ENCODE data around the gene TCEAL8.
"Not testable (repeated sequence)": the region's sequence is repeated elsewhere in the genome, so short reads cannot be mapped to it uniquely, and the experiment has no call there.

The TCEAL8 gene

GRCh38 chrX:103254921-103255493 is at the start of gene TCEAL8:
TSS of gene TCEAL8 (minus strand) at chrX:103255155. CDS start at chrX:103253979, 1,176 bp downstream.
- peak; percentile 19 for DNase-seq (ENCODE audit: low read depth)

GRCh38 chrX:103304705-103305104 is 49.8 kb upstream of the TCEAL8 start:
- no peak for DNase-seq (ENCODE audit: low read depth)

- DNase-seq (ENCODE audit: low read depth): no peak
These were observed 38.2 kb upstream of the TCEAL8 start for GRCh38 chrX:103293118-103293517.

GRCh38 chrX:103279624-103280023 is 24.7 kb upstream of the TCEAL8 start:
- no peak for DNase-seq (ENCODE audit: low read depth)

GRCh38 chrX:103276581-103277002 is 21.6 kb upstream of the TCEAL8 start, which contains the start of gene TCEAL5:
TSS of gene TCEAL5 (minus strand) at chrX:103276750. CDS start at chrX:103274563, 2,187 bp downstream.
- DNase-seq (ENCODE audit: low read depth): no peak

GRCh38 chrX:103275947-103276567 is 21.1 kb upstream of the TCEAL8 start:
- no peak for DNase-seq (ENCODE audit: low read depth)

- DNase-seq (ENCODE audit: low read depth): no peak
These were observed 19.3 kb upstream of the TCEAL8 start for GRCh38 chrX:103274284-103274683.

- DNase-seq (ENCODE audit: low read depth): no peak
These were observed 3.3 kb upstream of the TCEAL8 start for GRCh38 chrX:103258275-103258674.

- DNase-seq (ENCODE audit: low read depth): no peak
These were observed 1.7 kb upstream of the TCEAL8 start for GRCh38 chrX:103256651-103257050.

GRCh38 chrX:103254171-103254824 is 657 bp downstream of the TCEAL8 start:
- no peak for DNase-seq (ENCODE audit: low read depth)

GRCh38 chrX:103253608-103254007 is 1.3 kb downstream of the TCEAL8 start:
- no peak for DNase-seq (ENCODE audit: low read depth)

GRCh38 chrX:103250977-103251376 is 4.0 kb downstream of the TCEAL8 start:
- DNase-seq (ENCODE audit: low read depth): no peak

- DNase-seq (ENCODE audit: low read depth): no peak
These were observed 5.2 kb downstream of the TCEAL8 start for GRCh38 chrX:103249805-103250204.

GRCh38 chrX:103248553-103248952 is 6.4 kb downstream of the TCEAL8 start:
- DNase-seq (ENCODE audit: low read depth): no peak

- no peak for DNase-seq (ENCODE audit: low read depth)
These were observed 14.8 kb downstream of the TCEAL8 start for GRCh38 chrX:103240155-103240554.

- no peak for DNase-seq (ENCODE audit: low read depth)
These were observed 18.7 kb downstream of the TCEAL8 start for GRCh38 chrX:103236296-103236695.

- not testable (repeated sequence) for DNase-seq (ENCODE audit: low read depth)
These were observed 19.3 kb downstream of the TCEAL8 start for GRCh38 chrX:103235608-103236007.

GRCh38 chrX:103234869-103235268 is 20.1 kb downstream of the TCEAL8 start:
- no peak for DNase-seq (ENCODE audit: low read depth)

- DNase-seq (ENCODE audit: low read depth): no peak
These were observed 21.7 kb downstream of the TCEAL8 start for GRCh38 chrX:103233263-103233662.

GRCh38 chrX:103225918-103226317 is 29.0 kb downstream of the TCEAL8 start:
- DNase-seq (ENCODE audit: low read depth): not testable (repeated sequence)

- DNase-seq (ENCODE audit: low read depth): no peak
These were observed 34.2 kb downstream of the TCEAL8 start for GRCh38 chrX:103220511-103221323.

- DNase-seq (ENCODE audit: low read depth): peak; percentile 18
These were observed 39.4 kb downstream of the TCEAL8 start for GRCh38 chrX:103215425-103215991.

Data from activated T-helper 1 cell treated with Interleukin-2 at 50 U/mL for 16 hours (primary cell).